Kidney (tissue), 14 donors: Measurements from ENCODE around the gene TSPAN12. TPM values are rescaled to one million over a fixed set of nuclear protein-coding genes. Genes with fewer than 3 reads are reported as not detected.
"Not testable (repeated sequence)": the region's sequence is repeated elsewhere in the genome, so short reads cannot be mapped to it uniquely, and the experiment has no call there.

Source experiments
- DNase-seq, 5 donors: peaks; one replicate each; pipeline ENCODE4 v3.0.0-alpha.2; 2013 to 2020
- FAIRE-seq: peaks from 2 replicates; lab custom pipeline; 2012; peaks lifted over from hg19 to GRCh38; lab: Jason Lieb, UNC
- H3K27ac ChIP-seq, 2 donors: one replicate each; pipeline ENCODE4 v1.7.0; 2013; ENCODE audit warnings: low read depth in 2 of 2, low read length in 2 of 2, inconsistent platforms in 1 of 2
- H3K27me3 ChIP-seq: one replicate; pipeline ENCODE4 v1.7.1; 2013; ENCODE audit warnings: low read length, inconsistent platforms; ENCODE audit not compliant: control insufficient read depth, insufficient read depth
- H3K36me3 ChIP-seq, 3 donors: one replicate each; pipeline versions ENCODE4 v1.7.0 to v1.7.1; 2013; ENCODE audit warnings: low read length in 3 of 3, control low read depth in 1 of 3, inconsistent platforms in 1 of 3; ENCODE audit not compliant: insufficient read depth in 3 of 3, control insufficient read depth in 2 of 3
- H3K4me1 ChIP-seq, 3 donors: one replicate each; pipeline versions ENCODE4 v1.7.0 to v1.7.1; 2013; ENCODE audit warnings: low read length in 3 of 3, inconsistent platforms in 1 of 3, low read depth in 1 of 3; ENCODE audit not compliant: control insufficient read depth in 2 of 3, insufficient read depth in 2 of 3
- H3K4me3 ChIP-seq, 3 donors: one replicate each; pipeline versions ENCODE4 v1.7.0 to v1.8.1; 2013; ENCODE audit warnings: low read length in 3 of 3, control low read depth in 1 of 3, inconsistent platforms in 1 of 3
- H3K9ac ChIP-seq, 3 donors: one replicate each; pipeline versions ENCODE4 v1.7.0 to v1.7.1; 2013; ENCODE audit warnings: low read length in 3 of 3, control low read depth in 1 of 3, inconsistent platforms in 1 of 3
- H3K9me3 ChIP-seq, 3 donors: one replicate each; pipeline versions ENCODE4 v1.7.0 to v1.7.1; 2013; ENCODE audit warnings: low read length in 3 of 3, control low read depth in 1 of 3, inconsistent platforms in 1 of 3; ENCODE audit not compliant: control insufficient read depth in 2 of 3, insufficient read depth in 1 of 3
- CTCF ChIP-seq: IDR thresholded peaks from 3 replicates; pipeline ENCODE4 v1.5.1; 2012; ENCODE audit warnings: mild to moderate bottlenecking, moderate library complexity, borderline replicate concordance; ENCODE audit not compliant: insufficient read depth; ENCODE audit errors: extremely low read depth
- intact Hi-C: fragments of 100-400 bp; cut with DNase I; formaldehyde crosslinking; loops from one replicate; pipeline ENCODE4 v1.11.1; 2022
- polyA plus RNA-seq: library from polyadenylated mRNA; stranded (reverse); fragments of 350-450 nt; fragmentation: Illumina TruSeq; extraction: RNeasy Lipid Tissue Mini Kit (QIAGEN cat#74804); gene quantifications from one replicate; pipeline ENCODE4 v1.2.3, GENCODE V29; 2014; ENCODE audit warnings: low read depth, low replicate concordance; ENCODE audit not compliant: insufficient read depth
- total RNA-seq: library from RNA; stranded (reverse); fragmentation: NEBNext Ultra II Directional; extraction: Animal tissue kit (Norgen Biotek cat#: 25700); gene quantifications from one replicate; pipeline ENCODE4 v1.2.1, GENCODE V29; 2021
- donor health status: control.
- donor health status: control.
- donor health status: control.
- donor health status: control.
- donor health status: control.
- donor health status: DM: yes; HTN: yes; CAD: no.
- donor health status: Normal renal cell carcinoma (clear cell type).

TSPAN12 gene
- total and polyA plus RNA-seq, 2 donors from 2014 or later: 44.2 to 76.5 TPM

GRCh38 chr7:120783721-120784120, 74.2 kb downstream of the TSPAN12 start:
- no peak for FAIRE-seq
- intact Hi-C loops: no loop called here

GRCh38 chr7:120783273-120783672, 74.7 kb downstream of the TSPAN12 start:
- no peaks in the 10 kb centered on the region for H3K36me3 ChIP-seq
- H3K4me3 ChIP-seq: no peak overlapping the region
- no peaks in the 10 kb centered on the region for H3K9me3 ChIP-seq
- DNase-seq (no peak), FAIRE-seq (no peak)
- intact Hi-C loops: no loop called here
- no peak for TF ChIP-seq CTCF
- no peaks in the 10 kb centered on the region for H3K27me3 ChIP-seq
- H3K4me1 ChIP-seq: no peaks in the 10 kb centered on the region
- H3K9ac ChIP-seq: no peak overlapping the region
- H3K27ac ChIP-seq: no peak overlapping the region

More at GRCh38 chr7:120783721-120784120, 74.2 kb downstream of the TSPAN12 start:
- H3K4me3 ChIP-seq: no peak overlapping the region
- H3K27ac ChIP-seq: no peak overlapping the region
- no peaks in the 10 kb centered on the region for H3K27me3 ChIP-seq
- DNase-seq: no peak
- no peak for TF ChIP-seq CTCF
- no peaks in the 10 kb centered on the region for H3K4me1 ChIP-seq
- H3K9me3 ChIP-seq: no peaks in the 10 kb centered on the region
- no peaks in the 10 kb centered on the region for H3K36me3 ChIP-seq
- no peak overlapping the region for H3K9ac ChIP-seq

- DNase-seq, H3K36me3 ChIP-seq, H3K9me3 ChIP-seq, H3K4me1 ChIP-seq, FAIRE-seq, H3K27ac ChIP-seq, intact Hi-C loops, H3K9ac ChIP-seq, H3K27me3 ChIP-seq, H3K4me3 ChIP-seq: not testable (repeated sequence)
Observed at GRCh38 chr7:120781924-120782323, 76.0 kb downstream of the TSPAN12 start.

- no peak overlapping the region for H3K9ac ChIP-seq
- TF ChIP-seq CTCF: no peak
- FAIRE-seq (no peak), DNase-seq (no peak)
- no peak overlapping the region for H3K27ac ChIP-seq
- no peak overlapping the region for H3K4me3 ChIP-seq
- H3K36me3 ChIP-seq: no peaks in the 10 kb centered on the region
- no peaks in the 10 kb centered on the region for H3K4me1 ChIP-seq
- no peaks in the 10 kb centered on the region for H3K27me3 ChIP-seq
- intact Hi-C loops: no loop called here
- H3K9me3 ChIP-seq: no peaks in the 10 kb centered on the region
Observed at GRCh38 chr7:120780938-120781337, 77.0 kb downstream of the TSPAN12 start.

- H3K27me3 ChIP-seq, H3K9ac ChIP-seq, intact Hi-C loops, H3K4me1 ChIP-seq, FAIRE-seq, H3K9me3 ChIP-seq, H3K4me3 ChIP-seq, H3K36me3 ChIP-seq, H3K27ac ChIP-seq, DNase-seq: not testable (repeated sequence)
Observed at GRCh38 chr7:120780451-120780850, 77.5 kb downstream of the TSPAN12 start.

- H3K27me3 ChIP-seq, H3K4me1 ChIP-seq, H3K9me3 ChIP-seq, intact Hi-C loops, H3K36me3 ChIP-seq, H3K4me3 ChIP-seq, DNase-seq, H3K27ac ChIP-seq, H3K9ac ChIP-seq, FAIRE-seq: not testable (repeated sequence)
Observed at GRCh38 chr7:120779078-120779477, 78.9 kb downstream of the TSPAN12 start.
